22Rv1 (cell line): ENCODE results near the gene RBM24.
"Not testable (repeated sequence)": the region's sequence is repeated elsewhere in the genome, so short reads cannot be mapped to it uniquely, and the experiment has no call there.

Experiments used
- CTCF ChIP-seq: fragments of 450-650 bp; IDR thresholded peaks from 2 replicates; pipeline ENCODE4 v1.5.1; 2017; ENCODE audit warnings: mild to moderate bottlenecking
- ZFX ChIP-seq: fragments of 450-650 bp; IDR thresholded peaks from 2 replicates; pipeline ENCODE4 v1.6.1; 2017; ENCODE audit warnings: antibody characterized with exemption, borderline replicate concordance

GRCh38 chr6:17313238-17313637, 32.1 kb downstream of the RBM24 start:
- not testable (repeated sequence) for TF ChIP-seq CTCF, ZFX
